C4-2B (cell line): ENCODE measurements around the gene KISS1.

ENCODE experiments used
- H3K27ac ChIP-seq: fragments of 450-650 bp; 2 replicates; pipeline ENCODE4 v1.5.1; 2017
- ZFX ChIP-seq: fragments of 450-650 bp; IDR thresholded peaks from 2 replicates; pipeline ENCODE4 v1.6.1; 2017
- TF ChIP-seq, protein P1 (sequence below): fragments of 450-650 bp; conservative IDR thresholded peaks from 2 replicates; pipeline ENCODE4 v1.5.1; 2017; ENCODE audit warnings: mild to moderate bottlenecking

Gene KISS1

DNA sequence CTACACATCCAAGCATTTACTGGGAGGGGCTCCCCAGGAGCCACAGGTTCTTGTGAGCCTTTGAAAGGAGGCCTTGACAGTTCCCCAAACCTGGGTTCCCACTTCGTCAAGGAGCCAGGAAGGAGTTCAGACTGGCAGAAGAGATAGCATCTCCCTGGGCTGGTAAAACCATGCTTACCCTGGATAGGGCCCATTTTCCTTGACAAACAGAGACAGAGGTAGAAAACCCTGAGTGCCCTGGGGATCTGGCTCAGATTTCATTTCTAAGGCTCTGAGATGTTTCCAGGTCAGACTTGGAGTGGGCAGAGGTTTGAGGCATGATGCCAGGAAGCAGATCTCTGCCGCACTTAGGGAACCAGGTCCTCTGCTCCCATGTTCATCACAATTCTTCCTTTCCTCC, 47.2 kb downstream of the KISS1 start:
- H3K27ac ChIP-seq: peak overlapping the region; percentile 78

DNA sequence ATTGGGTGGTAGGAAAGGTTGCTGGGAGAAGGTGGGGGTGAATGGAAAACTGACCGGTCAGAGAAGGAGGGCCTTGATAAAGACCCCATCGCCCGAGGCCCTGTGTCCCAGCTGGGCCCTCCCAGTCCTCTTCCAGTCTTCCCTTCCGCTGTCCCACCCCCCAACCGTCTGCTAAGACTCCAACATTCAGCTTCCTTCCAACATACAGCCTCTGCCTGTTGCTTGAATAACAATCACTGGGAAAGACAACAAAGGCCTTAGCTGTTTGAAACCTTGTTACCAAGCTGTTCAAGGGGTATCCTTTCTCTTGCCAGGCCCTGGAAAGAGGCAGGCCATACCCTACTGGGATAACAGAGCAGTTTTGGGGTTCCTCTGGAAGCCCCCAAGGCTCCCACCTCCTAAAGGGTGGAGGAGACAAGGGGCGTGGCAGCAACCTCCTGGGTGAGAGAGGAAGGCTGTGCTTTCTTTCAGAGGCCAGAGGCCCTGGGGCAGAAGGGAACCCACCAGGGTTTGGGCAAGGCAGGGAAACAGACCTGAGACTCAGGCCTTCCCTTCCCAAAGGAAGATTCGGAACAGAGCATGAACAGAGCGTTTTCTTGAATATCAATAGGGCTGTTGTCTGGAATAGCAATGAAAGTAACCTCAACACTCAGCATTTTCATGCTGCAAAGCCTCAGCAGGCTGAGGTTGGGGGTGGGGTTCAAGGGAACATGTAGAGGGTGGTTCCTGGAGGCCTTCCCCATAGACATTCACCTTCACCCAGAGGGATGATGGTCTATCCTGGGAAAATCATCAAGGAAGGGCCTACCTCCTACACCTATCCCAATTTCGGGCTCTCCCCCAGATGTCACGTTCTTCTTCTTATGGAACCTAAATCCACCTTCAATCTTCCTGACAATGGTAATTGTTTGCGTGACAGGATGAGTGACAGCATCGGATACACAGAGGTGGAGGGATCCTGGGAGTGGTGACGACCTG, 48.6 kb downstream of the KISS1 start:
- peak overlapping the region; percentile 78 for H3K27ac ChIP-seq
- TF ChIP-seq, protein P1, sequence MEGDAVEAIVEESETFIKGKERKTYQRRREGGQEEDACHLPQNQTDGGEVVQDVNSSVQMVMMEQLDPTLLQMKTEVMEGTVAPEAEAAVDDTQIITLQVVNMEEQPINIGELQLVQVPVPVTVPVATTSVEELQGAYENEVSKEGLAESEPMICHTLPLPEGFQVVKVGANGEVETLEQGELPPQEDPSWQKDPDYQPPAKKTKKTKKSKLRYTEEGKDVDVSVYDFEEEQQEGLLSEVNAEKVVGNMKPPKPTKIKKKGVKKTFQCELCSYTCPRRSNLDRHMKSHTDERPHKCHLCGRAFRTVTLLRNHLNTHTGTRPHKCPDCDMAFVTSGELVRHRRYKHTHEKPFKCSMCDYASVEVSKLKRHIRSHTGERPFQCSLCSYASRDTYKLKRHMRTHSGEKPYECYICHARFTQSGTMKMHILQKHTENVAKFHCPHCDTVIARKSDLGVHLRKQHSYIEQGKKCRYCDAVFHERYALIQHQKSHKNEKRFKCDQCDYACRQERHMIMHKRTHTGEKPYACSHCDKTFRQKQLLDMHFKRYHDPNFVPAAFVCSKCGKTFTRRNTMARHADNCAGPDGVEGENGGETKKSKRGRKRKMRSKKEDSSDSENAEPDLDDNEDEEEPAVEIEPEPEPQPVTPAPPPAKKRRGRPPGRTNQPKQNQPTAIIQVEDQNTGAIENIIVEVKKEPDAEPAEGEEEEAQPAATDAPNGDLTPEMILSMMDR: no peak
- TF ChIP-seq ZFX: no peak

More for the DNA sequence above, 47.2 kb downstream of the KISS1 start:
- TF ChIP-seq ZFX: no peak
- TF ChIP-seq, protein P1: no peak

DNA sequence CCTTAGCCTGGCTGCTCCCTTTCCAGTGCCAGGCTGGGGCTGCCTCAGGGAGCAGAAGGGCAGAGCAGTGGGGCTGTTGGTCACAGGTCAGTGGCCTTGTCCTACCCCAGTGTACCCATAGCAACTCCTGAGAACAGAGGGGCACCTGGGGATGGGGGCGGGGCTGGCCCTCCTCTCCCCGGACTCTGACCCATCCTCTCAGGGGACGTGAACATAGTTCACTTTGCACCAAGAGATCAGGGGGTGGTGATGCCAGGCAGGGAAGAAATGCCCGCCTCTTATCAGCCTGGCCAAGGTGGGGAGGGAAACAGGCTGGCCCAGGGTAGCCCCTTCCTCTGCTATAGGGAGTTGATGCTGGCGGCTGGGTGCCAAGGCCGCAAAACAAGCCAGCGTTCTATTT, 49.3 kb downstream of the KISS1 start:
- no peak for TF ChIP-seq ZFX
- TF ChIP-seq, protein P1: no peak
- H3K27ac ChIP-seq: no peak overlapping the region

DNA sequence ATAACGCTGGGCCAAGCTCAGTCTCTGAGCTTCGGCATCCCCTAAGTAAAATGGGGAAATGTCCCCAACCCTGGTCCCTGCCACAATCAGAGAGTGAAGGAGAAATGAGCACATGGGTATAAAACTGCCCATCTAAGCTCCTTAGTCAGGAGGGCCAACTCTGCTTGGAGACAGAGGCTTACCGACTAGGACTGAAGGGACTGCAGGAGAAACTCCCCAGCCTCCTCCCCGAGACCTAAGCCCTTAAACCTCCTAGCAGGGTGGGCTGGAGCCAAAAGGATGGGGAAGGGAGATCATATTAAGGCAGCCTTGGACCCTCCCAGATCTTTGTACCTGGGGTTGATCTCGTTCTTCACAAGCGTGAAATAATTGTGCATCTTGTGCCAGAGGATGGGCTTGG, 50.0 kb downstream of the KISS1 start:
- H3K27ac ChIP-seq: no peak overlapping the region
- TF ChIP-seq ZFX: no peak
- TF ChIP-seq, protein P1: no peak

DNA sequence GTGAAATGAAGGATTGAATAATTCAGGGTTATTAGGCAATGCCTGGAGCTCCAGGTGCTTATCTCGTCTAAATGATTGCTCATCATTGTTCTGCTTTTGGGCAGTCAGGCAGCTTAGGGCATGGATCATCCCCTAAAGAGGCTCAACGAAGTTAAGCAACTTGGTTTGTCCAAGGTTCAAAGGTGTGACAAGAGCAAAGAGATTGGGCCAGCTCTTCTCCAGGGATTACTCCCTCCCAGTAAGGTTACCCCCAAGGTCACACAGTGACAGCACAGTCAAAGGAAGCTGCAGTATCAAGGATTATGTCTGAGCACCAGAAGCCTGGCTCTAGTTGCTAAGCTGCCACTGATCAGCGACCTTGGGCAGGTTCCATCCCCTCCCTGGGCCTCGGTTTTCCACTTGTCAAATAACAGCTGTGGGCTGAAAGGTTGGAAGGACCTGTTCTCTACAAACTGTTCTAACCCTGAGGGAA, 51.2 kb downstream of the KISS1 start:
- TF ChIP-seq, protein P1: no peak
- no peak for TF ChIP-seq ZFX
- no peak overlapping the region for H3K27ac ChIP-seq

DNA sequence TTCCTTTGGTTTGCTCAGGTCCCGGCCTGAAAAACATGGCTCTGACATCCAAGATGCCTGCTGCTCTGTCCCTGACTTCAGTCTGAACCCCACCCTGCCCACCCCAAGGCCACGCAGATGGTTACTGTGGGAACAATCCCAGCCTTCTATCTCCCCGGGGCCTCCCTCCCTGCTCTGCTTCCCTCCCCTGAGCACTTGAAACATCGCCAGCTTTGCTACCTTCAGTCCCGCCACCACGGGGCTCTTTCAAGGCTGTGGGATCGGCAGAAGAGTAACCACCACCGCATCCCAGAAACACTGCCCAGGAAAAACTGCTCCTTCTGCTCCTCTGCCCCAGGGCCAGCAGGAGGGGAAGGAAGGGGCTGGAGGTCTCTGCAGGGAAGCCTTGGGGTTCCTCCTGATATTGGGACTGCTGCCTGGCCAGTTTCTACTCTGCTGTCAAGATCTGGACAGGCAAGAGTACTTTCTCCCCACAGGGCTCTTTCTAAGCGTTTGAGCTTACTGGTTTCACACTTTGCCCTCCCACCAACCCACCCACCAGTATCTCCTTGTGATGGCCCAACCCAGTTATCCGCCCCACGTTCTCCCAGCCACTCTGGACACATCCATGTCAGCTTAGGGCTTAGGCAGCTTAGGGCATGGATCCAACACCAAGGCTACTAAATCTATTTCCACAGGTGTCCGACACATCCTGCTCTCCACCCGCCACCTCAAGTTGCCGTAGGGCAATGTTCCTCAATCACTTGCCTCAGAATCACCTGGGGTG, 52.8 kb downstream of the KISS1 start:
- TF ChIP-seq, protein P1: no peak
- TF ChIP-seq ZFX: no peak
- no peak overlapping the region for H3K27ac ChIP-seq
